SU-DHL-6 (cell line): Measurements from ENCODE around the gene ANXA9.

Experiments
- H2AFZ ChIP-seq: fragments of 200-600 bp; sonication (generic); 2 replicates; pipeline ENCODE4 v1.6.1; 2014; ENCODE audit warnings: low read depth, mild to moderate bottlenecking, moderate library complexity, mixed read lengths, antibody characterized with exemption, low read length; ENCODE audit not compliant: severe bottlenecking
- H3F3A ChIP-seq: fragments of 200-600 bp; shearing (Covaris generic); 2 replicates; pipeline ENCODE4 v1.6.0; 2016; ENCODE audit warnings: antibody characterized with exemption, mild to moderate bottlenecking; ENCODE audit not compliant: insufficient read depth
- H3K27ac ChIP-seq: fragments of 200-600 bp; sonication (generic); 2 replicates; pipeline ENCODE4 v1.5.1; 2016; ENCODE audit warnings: low read depth, mild to moderate bottlenecking, low read length, moderate library complexity, mixed read lengths
- H3K27me3 ChIP-seq: fragments of 200-600 bp; sonication (generic), shearing (Covaris generic); 2 replicates; pipeline ENCODE4 v1.6.0; 2014; ENCODE audit warnings: mild to moderate bottlenecking, low read length
- H3K36me3 ChIP-seq: fragments of 200-600 bp; sonication (generic); 2 replicates; pipeline ENCODE4 v1.6.1; 2014; ENCODE audit warnings: mild to moderate bottlenecking, low read length, mixed read lengths
- H3K4me2 ChIP-seq: fragments of 300-600, 200-600 bp; shearing (Covaris generic), sonication (generic); 2 replicates; pipeline ENCODE4 v1.6.0; 2014; ENCODE audit warnings: low read length, low read depth, mild to moderate bottlenecking; ENCODE audit not compliant: poor library complexity, severe bottlenecking
- H3K4me3 ChIP-seq: fragments of 200-600 bp; sonication (generic); 2 replicates; pipeline ENCODE4 v1.5.1; 2014; ENCODE audit warnings: antibody characterized with exemption, low read length, mild to moderate bottlenecking, mixed read lengths; ENCODE audit not compliant: insufficient read depth, poor library complexity, severe bottlenecking
- H3K79me2 ChIP-seq: fragments of 200-600 bp; sonication (generic); 2 replicates; pipeline ENCODE4 v1.6.1; 2014; ENCODE audit warnings: mild to moderate bottlenecking, low read length, moderate library complexity; ENCODE audit not compliant: insufficient read depth
- H3K9ac ChIP-seq: fragments of 200-600 bp; sonication (generic); 2 replicates; pipeline ENCODE4 v1.7.0; 2014; ENCODE audit warnings: mild to moderate bottlenecking, low read length
- H3K9me2 ChIP-seq: fragments of 200-600 bp; sonication (generic); replicated peaks from 2 replicates; pipeline ENCODE4 v1.6.1; 2014; ENCODE audit warnings: low read length; ENCODE audit not compliant: insufficient read depth
- H3K9me3 ChIP-seq: fragments of 200-600 bp; sonication (generic); 2 replicates; pipeline ENCODE4 v1.6.1; 2014; ENCODE audit warnings: low read length, mixed read lengths; ENCODE audit not compliant: insufficient read depth
- H4K20me1 ChIP-seq: fragments of 200-600 bp; sonication (generic); 2 replicates; pipeline ENCODE4 v1.6.1; 2014; ENCODE audit warnings: low read depth, mild to moderate bottlenecking, antibody characterized with exemption, low read length, moderate library complexity, mixed read lengths
- EZH2phosphoT487 ChIP-seq: fragments of 200-600 bp; sonication (generic), shearing (Covaris generic); conservative IDR thresholded peaks from 2 replicates; pipeline ENCODE4 v1.6.1; 2018; ENCODE audit warnings: mild to moderate bottlenecking, antibody characterized with exemption, low read length, moderate library complexity, mixed read lengths
- TF ChIP-seq, protein P1 (sequence below): fragments of 200-600 bp; sonication (generic); IDR thresholded peaks from one replicate; pipeline ENCODE4 v1.5.1; 2017; ENCODE audit warnings: antibody characterized with exemption, mild to moderate bottlenecking, low read length, moderate library complexity; ENCODE audit not compliant: insufficient read depth, poor library complexity, severe bottlenecking

ANXA9 gene

DNA sequence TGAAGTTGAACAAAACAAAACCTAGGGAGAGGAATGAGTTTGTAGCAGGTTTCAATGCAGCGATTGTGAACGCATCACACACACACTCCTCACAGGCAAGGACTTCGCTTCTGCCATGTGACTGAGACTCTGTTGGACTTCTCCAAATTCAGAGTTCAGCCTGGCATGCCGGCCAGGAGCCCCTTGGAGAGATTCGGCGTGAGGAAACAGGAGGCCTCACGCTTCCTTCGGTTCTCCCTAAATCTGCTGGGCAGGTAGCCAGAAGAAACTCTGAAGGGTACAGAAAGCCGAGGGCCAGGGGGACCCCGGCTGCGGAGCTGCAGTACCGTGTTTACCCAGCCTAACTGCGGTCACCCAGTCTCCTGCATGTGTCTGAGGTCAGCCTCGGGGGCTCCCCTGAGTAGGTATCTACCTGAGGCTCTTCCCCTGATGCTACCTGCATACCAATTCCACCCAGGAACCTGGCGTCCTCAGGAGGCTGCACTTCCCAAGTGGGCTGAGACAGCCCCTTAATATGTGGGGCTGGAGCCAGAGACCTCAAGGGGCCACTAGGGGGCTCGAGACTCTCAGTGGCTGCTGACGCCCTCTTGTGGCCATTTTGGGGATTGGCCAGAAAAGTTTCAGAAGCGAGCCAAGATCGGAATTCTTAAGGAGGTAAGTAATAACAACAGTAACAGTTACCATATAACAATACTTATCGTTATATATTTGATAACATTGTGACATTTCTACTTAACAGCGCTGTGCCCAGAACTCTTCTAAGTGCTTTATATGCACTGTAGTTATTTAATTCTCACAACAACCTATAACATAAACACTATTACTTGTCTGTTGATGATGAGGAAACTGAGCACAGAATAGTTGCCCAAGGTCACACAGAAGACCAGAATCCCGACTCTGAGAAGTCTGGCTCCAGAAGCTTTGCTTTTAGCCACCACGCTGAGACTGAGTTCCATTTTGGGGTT, 2.7 kb upstream of the ANXA9 start:
- Histone ChIP-seq H3K4me2 (peak overlapping the region; percentile 55), H3K9me3 (no peaks in the 10 kb centered on the region), H3K9me2 (no peaks in the 10 kb centered on the region), H3K4me3 (peak overlapping the region; percentile 36), H3K36me3 (no peaks in the 10 kb centered on the region), H2AFZ (peak overlapping the region; percentile 91), H4K20me1 (no peaks in the 10 kb centered on the region), H3K27me3 (no peaks in the 10 kb centered on the region), H3K79me2 (no peaks in the 10 kb centered on the region), H3K27ac (no peak overlapping the region), H3F3A (peaks cover 4% of the 10 kb centered on the region; the same call in 1 of the 2 replicates), H3K9ac (peak overlapping the region; percentile 43; the same call in 1 of the 2 replicates)
- TF ChIP-seq, protein P1, sequence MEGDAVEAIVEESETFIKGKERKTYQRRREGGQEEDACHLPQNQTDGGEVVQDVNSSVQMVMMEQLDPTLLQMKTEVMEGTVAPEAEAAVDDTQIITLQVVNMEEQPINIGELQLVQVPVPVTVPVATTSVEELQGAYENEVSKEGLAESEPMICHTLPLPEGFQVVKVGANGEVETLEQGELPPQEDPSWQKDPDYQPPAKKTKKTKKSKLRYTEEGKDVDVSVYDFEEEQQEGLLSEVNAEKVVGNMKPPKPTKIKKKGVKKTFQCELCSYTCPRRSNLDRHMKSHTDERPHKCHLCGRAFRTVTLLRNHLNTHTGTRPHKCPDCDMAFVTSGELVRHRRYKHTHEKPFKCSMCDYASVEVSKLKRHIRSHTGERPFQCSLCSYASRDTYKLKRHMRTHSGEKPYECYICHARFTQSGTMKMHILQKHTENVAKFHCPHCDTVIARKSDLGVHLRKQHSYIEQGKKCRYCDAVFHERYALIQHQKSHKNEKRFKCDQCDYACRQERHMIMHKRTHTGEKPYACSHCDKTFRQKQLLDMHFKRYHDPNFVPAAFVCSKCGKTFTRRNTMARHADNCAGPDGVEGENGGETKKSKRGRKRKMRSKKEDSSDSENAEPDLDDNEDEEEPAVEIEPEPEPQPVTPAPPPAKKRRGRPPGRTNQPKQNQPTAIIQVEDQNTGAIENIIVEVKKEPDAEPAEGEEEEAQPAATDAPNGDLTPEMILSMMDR: peak; percentile 100
- TF ChIP-seq EZH2phosphoT487: no peak

DNA sequence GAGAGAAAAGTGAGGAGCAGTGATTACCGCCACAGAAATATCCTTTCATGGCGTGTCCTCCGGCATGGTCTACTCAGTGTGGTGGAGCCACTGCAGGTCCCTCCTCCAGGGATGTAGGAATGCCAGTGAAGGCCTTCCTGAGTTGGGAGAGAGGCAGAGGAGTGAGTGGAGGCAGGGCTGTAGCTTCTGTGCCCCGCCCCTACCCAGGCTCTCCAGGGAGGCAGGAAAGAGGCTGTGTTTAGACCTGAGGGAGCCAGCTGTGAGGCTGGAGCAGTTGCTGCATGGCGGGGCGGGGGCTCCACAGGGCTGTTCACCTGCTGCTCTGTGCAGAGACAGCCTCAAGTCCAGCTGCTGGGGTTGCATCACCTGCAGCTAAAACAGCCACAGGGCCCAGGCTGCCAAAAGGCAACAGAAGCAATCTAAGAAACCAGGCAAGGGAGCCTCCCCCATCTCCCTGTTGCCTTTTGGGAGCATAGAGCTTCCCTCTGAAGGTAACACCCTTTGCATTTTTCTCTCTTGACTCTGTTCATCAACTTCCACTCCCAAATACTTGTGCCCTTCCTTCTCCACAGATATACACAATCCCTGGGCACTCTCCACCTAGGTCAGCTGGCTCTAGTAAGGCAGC, 801 bp upstream of the ANXA9 start:
- H2AFZ ChIP-seq: no peak overlapping the region
- H3K9me3 ChIP-seq: no peaks in the 10 kb centered on the region
- H3K9ac ChIP-seq: no peak overlapping the region
- no peaks in the 10 kb centered on the region for H4K20me1 ChIP-seq
- TF ChIP-seq, protein P1: no peak
- TF ChIP-seq EZH2phosphoT487: no peak
- H3K4me3 ChIP-seq: no peak overlapping the region
- H3K36me3 ChIP-seq: no peaks in the 10 kb centered on the region
- H3K4me2 ChIP-seq: no peak overlapping the region
- no peak overlapping the region for H3K27ac ChIP-seq
- no peaks in the 10 kb centered on the region for H3F3A ChIP-seq
- H3K9me2 ChIP-seq: no peaks in the 10 kb centered on the region
- H3K27me3 ChIP-seq: no peaks in the 10 kb centered on the region
- H3K79me2 ChIP-seq: no peaks in the 10 kb centered on the region

DNA sequence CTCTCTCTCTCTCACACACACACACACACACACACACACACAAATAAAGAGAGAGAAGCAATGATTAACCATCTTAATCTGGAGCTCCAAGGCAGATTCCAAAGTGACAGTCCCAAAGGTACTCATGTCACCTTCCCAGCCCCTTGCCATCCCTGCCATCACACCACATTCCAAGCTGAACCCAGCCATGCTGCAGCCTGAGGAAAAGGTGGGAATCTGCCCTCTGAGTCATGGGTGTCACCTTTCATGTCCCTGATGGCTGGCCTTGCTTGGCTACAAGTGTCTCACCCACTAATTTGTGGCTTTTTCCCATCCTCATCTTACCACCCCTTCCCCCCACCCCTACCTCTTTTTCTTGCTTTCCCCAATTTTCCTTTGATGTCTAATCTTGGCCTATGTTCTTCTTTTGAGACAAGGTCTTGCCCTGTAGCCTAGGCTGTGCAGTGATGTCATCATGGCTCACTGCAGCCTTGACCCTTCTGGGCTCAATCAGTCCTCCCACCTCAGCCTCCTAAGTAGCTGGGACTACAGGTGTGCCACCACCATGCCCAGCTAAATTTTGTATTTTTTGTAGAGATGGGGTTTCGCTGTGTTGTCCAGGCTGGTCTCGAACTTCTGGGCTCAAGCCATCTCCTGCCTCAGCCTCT, 3.2 kb downstream of the ANXA9 start:
- Histone ChIP-seq H3K27me3 (no peaks in the 10 kb centered on the region), H3K4me3 (no peak overlapping the region), H3K9me3 (no peaks in the 10 kb centered on the region), H4K20me1 (no peaks in the 10 kb centered on the region), H2AFZ (no peak overlapping the region), H3F3A (no peaks in the 10 kb centered on the region), H3K4me2 (no peak overlapping the region), H3K79me2 (no peaks in the 10 kb centered on the region), H3K9ac (no peak overlapping the region), H3K27ac (no peak overlapping the region), H3K9me2 (no peaks in the 10 kb centered on the region), H3K36me3 (no peaks in the 10 kb centered on the region)
- TF ChIP-seq, protein P1: no peak
- TF ChIP-seq EZH2phosphoT487: no peak
